Kidney (tissue), 14 donors: Measurements from ENCODE around the gene ATG101. TPM values are rescaled to one million over a fixed set of nuclear protein-coding genes. Genes with fewer than 3 reads are reported as not detected.

ENCODE experiments used
- DNase-seq, 5 donors: peaks; one replicate each; pipeline ENCODE4 v3.0.0-alpha.2; 2013 to 2020
- FAIRE-seq: peaks from 2 replicates; lab custom pipeline; 2012; peaks lifted over from hg19 to GRCh38; lab: Jason Lieb, UNC
- H3K27ac ChIP-seq, 2 donors: one replicate each; pipeline ENCODE4 v1.7.0; 2013; ENCODE audit warnings: low read depth in 2 of 2, low read length in 2 of 2, inconsistent platforms in 1 of 2
- H3K27me3 ChIP-seq: one replicate; pipeline ENCODE4 v1.7.1; 2013; ENCODE audit warnings: low read length, inconsistent platforms; ENCODE audit not compliant: control insufficient read depth, insufficient read depth
- H3K36me3 ChIP-seq, 3 donors: one replicate each; pipeline versions ENCODE4 v1.7.0 to v1.7.1; 2013; ENCODE audit warnings: low read length in 3 of 3, control low read depth in 1 of 3, inconsistent platforms in 1 of 3; ENCODE audit not compliant: insufficient read depth in 3 of 3, control insufficient read depth in 2 of 3
- H3K4me1 ChIP-seq, 3 donors: one replicate each; pipeline versions ENCODE4 v1.7.0 to v1.7.1; 2013; ENCODE audit warnings: low read length in 3 of 3, inconsistent platforms in 1 of 3, low read depth in 1 of 3; ENCODE audit not compliant: control insufficient read depth in 2 of 3, insufficient read depth in 2 of 3
- H3K4me3 ChIP-seq, 3 donors: one replicate each; pipeline versions ENCODE4 v1.7.0 to v1.8.1; 2013; ENCODE audit warnings: low read length in 3 of 3, control low read depth in 1 of 3, inconsistent platforms in 1 of 3
- H3K9ac ChIP-seq, 3 donors: one replicate each; pipeline versions ENCODE4 v1.7.0 to v1.7.1; 2013; ENCODE audit warnings: low read length in 3 of 3, control low read depth in 1 of 3, inconsistent platforms in 1 of 3
- H3K9me3 ChIP-seq, 3 donors: one replicate each; pipeline versions ENCODE4 v1.7.0 to v1.7.1; 2013; ENCODE audit warnings: low read length in 3 of 3, control low read depth in 1 of 3, inconsistent platforms in 1 of 3; ENCODE audit not compliant: control insufficient read depth in 2 of 3, insufficient read depth in 1 of 3
- intact Hi-C: fragments of 100-400 bp; cut with DNase I; formaldehyde crosslinking; loops from one replicate; pipeline ENCODE4 v1.11.1; 2022
- polyA plus RNA-seq: library from polyadenylated mRNA; stranded (reverse); fragments of 350-450 nt; fragmentation: Illumina TruSeq; extraction: RNeasy Lipid Tissue Mini Kit (QIAGEN cat#74804); gene quantifications from one replicate; pipeline ENCODE4 v1.2.3, GENCODE V29; 2014; ENCODE audit warnings: low read depth, low replicate concordance; ENCODE audit not compliant: insufficient read depth
- total RNA-seq: library from RNA; stranded (reverse); fragmentation: NEBNext Ultra II Directional; extraction: Animal tissue kit (Norgen Biotek cat#: 25700); gene quantifications from one replicate; pipeline ENCODE4 v1.2.1, GENCODE V29; 2021
- TF ChIP-seq, protein P1 (sequence below): IDR thresholded peaks from 3 replicates; pipeline ENCODE4 v1.5.1; 2012; ENCODE audit warnings: mild to moderate bottlenecking, moderate library complexity, borderline replicate concordance; ENCODE audit not compliant: insufficient read depth; ENCODE audit errors: extremely low read depth
- donor health status: control.
- donor health status: control.
- donor health status: control.
- donor health status: control.
- donor health status: control.
- donor health status: DM: yes; HTN: yes; CAD: no.
- donor health status: Normal renal cell carcinoma (clear cell type).

The ATG101 gene
- total and polyA plus RNA-seq, 2 donors from 2014 or later = 32.1 to 53.0 TPM

DNA sequence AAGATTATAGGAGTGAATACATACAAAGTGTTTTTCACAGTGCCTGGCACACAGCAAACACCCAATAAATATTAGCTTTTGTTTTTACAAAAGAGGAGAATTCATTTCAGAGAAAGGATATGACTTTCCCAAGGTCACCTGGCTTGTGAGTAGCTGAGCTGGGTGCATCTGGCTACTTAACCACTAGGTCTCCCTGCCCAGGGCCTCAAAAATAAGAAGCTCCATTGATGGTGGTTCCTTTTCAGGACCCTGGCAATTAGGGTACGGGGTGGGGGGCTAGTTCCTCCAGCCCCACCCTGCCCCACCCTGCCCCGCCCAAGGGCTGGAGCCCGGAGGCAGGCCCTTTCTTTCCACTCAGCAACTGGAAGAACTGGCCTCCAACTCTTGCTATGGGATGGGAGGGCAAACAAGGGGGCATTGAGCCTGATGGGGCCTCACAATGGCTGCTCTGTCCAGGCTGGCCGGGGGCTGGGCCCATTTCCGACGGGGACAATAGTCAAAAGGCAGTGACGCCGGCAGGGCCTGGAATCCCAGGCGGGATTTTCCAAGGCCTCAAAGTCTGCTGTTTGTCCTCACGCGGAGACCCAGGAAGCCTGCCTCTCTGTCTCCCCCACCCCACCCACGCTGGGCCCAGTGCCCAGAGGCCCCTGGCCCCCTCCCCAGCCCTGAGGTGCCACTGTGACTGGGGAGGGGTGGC lies 8.2 kb upstream of the ATG101 start:
- FAIRE-seq (no peak), DNase-seq (no peak)
- H3K9ac ChIP-seq = no peak overlapping the region
- intact Hi-C loops = no loop called here
- H3K4me3 ChIP-seq = no peak overlapping the region
- H3K36me3 ChIP-seq = peaks cover 0 to 16% (median 10%) of the 10 kb centered on the region in 3 donors
- no peaks in the 10 kb centered on the region for H3K9me3 ChIP-seq
- TF ChIP-seq, protein P1, sequence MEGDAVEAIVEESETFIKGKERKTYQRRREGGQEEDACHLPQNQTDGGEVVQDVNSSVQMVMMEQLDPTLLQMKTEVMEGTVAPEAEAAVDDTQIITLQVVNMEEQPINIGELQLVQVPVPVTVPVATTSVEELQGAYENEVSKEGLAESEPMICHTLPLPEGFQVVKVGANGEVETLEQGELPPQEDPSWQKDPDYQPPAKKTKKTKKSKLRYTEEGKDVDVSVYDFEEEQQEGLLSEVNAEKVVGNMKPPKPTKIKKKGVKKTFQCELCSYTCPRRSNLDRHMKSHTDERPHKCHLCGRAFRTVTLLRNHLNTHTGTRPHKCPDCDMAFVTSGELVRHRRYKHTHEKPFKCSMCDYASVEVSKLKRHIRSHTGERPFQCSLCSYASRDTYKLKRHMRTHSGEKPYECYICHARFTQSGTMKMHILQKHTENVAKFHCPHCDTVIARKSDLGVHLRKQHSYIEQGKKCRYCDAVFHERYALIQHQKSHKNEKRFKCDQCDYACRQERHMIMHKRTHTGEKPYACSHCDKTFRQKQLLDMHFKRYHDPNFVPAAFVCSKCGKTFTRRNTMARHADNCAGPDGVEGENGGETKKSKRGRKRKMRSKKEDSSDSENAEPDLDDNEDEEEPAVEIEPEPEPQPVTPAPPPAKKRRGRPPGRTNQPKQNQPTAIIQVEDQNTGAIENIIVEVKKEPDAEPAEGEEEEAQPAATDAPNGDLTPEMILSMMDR = no peak
- H3K27me3 ChIP-seq = no peaks in the 10 kb centered on the region
- H3K27ac ChIP-seq = no peak overlapping the region
- peaks cover 0 to 3% (median 0%) of the 10 kb centered on the region in 3 donors for H3K4me1 ChIP-seq

DNA sequence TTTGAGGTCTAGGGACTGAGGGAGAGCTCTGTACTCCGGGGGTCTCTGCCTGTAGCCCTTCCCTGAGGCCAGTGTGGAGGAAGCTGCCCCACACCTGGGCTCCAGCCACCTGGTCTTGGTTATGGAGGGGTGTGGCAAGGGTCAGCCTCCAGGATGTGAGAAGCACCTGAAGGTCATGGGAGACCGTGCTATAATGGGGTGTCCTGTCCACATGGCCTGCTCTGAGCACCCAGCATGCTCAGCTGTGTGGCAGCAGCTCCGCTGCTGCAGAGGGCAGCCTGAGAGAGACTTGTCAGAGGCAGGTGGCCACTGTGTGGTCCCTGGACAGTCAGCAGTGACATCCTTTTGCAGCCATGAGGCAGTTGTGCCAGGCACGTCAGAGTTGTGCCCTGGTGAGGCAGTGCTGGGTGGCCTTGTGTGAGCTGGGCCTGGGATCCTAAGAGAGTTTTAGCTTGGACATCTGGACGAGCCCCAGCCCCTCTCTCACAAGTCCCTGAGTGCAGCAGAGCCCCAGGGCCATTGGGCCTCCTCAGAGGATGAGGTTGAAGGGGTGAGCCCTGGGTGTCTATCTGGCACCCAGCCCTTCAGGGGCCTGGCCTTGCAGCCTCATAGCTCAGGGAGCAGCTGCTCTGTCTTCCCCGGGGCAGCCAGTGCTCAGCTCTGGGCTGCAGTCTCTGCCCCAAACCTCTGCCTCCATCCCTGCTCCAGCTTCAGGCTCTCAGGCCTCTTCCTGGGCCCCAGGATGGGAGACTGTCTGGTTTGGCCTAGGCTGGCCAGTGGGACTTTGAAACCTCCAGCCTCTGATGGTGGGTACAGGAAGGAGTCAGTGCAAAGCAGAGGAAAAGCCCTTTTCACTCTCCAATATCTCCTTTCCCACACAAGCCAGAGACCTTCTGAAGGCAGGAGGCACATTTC lies 7.4 kb upstream of the ATG101 start:
- TF ChIP-seq, protein P1 = no peak
- Histone ChIP-seq H3K36me3 (peaks cover 0 to 8% (median 5%) of the 10 kb centered on the region in 3 donors), H3K4me3 (no peak overlapping the region), H3K4me1 (no peaks in the 10 kb centered on the region), H3K9ac (no peak overlapping the region), H3K9me3 (no peaks in the 10 kb centered on the region), H3K27me3 (no peaks in the 10 kb centered on the region), H3K27ac (no peak overlapping the region)
- no peak for DNase-seq
- intact Hi-C loops = no loop called here
- no peak for FAIRE-seq

GRCh38 chr12:52063082-52063924 lies 6.5 kb upstream of the ATG101 start:
- Histone ChIP-seq H3K36me3 (peaks cover 0 to under 1% (median 0%) of the 10 kb centered on the region in 3 donors), H3K27me3 (no peaks in the 10 kb centered on the region), H3K9ac (no peak overlapping the region), H3K4me3 (no peak overlapping the region), H3K27ac (no peak overlapping the region), H3K9me3 (no peaks in the 10 kb centered on the region), H3K4me1 (no peaks in the 10 kb centered on the region)
- FAIRE-seq = no peak
- TF ChIP-seq, protein P1 = no peak
- peak in 1 of 5 donors; percentile 45 for DNase-seq
- intact Hi-C loops = no loop called here
